Left lung (tissue), 10 donors: Measurements from ENCODE around the gene ZNF787. TPM values are rescaled to one million over a fixed set of nuclear protein-coding genes. Genes with fewer than 3 reads are reported as not detected.

ENCODE experiments used
- ATAC-seq: fragments of 200-7000 bp; cut with Tn5 transposase; one replicate; pipeline ENCODE4 v1.9.1; 2020; ENCODE audit warnings: moderate library complexity
- DNase-seq, 4 donors: peaks; one replicate each; pipeline ENCODE4 v3.0.0-alpha.2; 2013 to 2020
- H3K27ac ChIP-seq, 2 donors: fragments of 200-600 bp; sonication (generic) in 1 of 2; one replicate each; pipeline versions ENCODE4 v1.5.0 to v1.8.0; 2020 to 2021
- H3K27me3 ChIP-seq, 2 donors: fragments of 200-600 bp; sonication (generic) in 1 of 2; one replicate each; pipeline versions ENCODE4 v1.5.0 to v1.8.0; 2020 to 2021
- H3K36me3 ChIP-seq, 2 donors: fragments of 200-600 bp; sonication (generic) in 1 of 2; one replicate each; pipeline versions ENCODE4 v1.5.0 to v1.8.0; 2020 to 2021
- H3K4me1 ChIP-seq, 2 donors: fragments of 200-600 bp; one replicate each; pipeline ENCODE4 v1.8.0; 2021
- H3K4me3 ChIP-seq, 2 donors: fragments of 200-600 bp; sonication (generic) in 1 of 2; one replicate each; pipeline versions ENCODE4 v1.5.0 to v1.8.0; 2020 to 2021; ENCODE audit warnings: mild to moderate bottlenecking in 1 of 2
- H3K9me3 ChIP-seq, 2 donors: fragments of 200-600 bp; sonication (generic) in 1 of 2; one replicate each; pipeline versions ENCODE4 v1.5.0 to v1.8.0; 2020 to 2021
- CTCF ChIP-seq, 2 donors: fragments of 200-600 bp; sonication (generic) in 1 of 2; IDR thresholded peaks; one replicate each; pipeline versions ENCODE4 v1.5.0 to v1.8.0; 2021; ENCODE audit warnings: antibody characterized with exemption in 2 of 2
- intact Hi-C, 2 donors: fragments of 100-400 bp; cut with DNase I; formaldehyde crosslinking; loops; one replicate each; pipeline versions ENCODE4 v1.11.2 to v1.14.2; 2022
- polyA plus RNA-seq, 6 donors: library from polyadenylated mRNA; unstranded; fragments of 120-200 nt; gene quantifications; one replicate each; pipeline ENCODE4 v1.2.1, GENCODE V29; 2013; ENCODE audit not compliant: insufficient read length in 6 of 6
- total RNA-seq, 2 donors: library from RNA; stranded (reverse); fragmentation: NEBNext Ultra II Directional; extraction: Animal tissue kit (Norgen Biotek cat#: 25700); gene quantifications; one replicate each; pipeline ENCODE4 v1.2.1, GENCODE V29; 2021
- donor health status: DM: no; HTN: yes; CAD: no.
- donor health status: DM: no; HTN: no; CAD: no.

Gene ZNF787
- total and polyA plus RNA-seq, 8 donors: 11.0 to 44.6 (median 19.3) TPM

GRCh38 chr19:56126983-56127780, 6.1 kb upstream of the ZNF787 start:
- no peaks in the 10 kb centered on the region for H3K27me3 ChIP-seq
- H3K9me3 ChIP-seq: no peaks in the 10 kb centered on the region
- no peak for TF ChIP-seq CTCF (IDR thresholded peaks at IDR 0.05)
- ATAC-seq (no peak), DNase-seq (peak in 1 of 4 donors; percentile 51)
- H3K4me1 ChIP-seq: peaks cover 0 to 12% of the 10 kb centered on the region in 2 donors
- no peak overlapping the region for H3K4me3 ChIP-seq
- no peaks in the 10 kb centered on the region for H3K36me3 ChIP-seq
- intact Hi-C loops: no loop called here
- H3K27ac ChIP-seq: no peak overlapping the region

GRCh38 chr19:56125806-56126590, 4.9 kb upstream of the ZNF787 start:
- ATAC-seq: no peak
- Histone ChIP-seq H3K27me3 (no peaks in the 10 kb centered on the region), H3K27ac (no peak overlapping the region), H3K9me3 (no peaks in the 10 kb centered on the region), H3K36me3 (no peaks in the 10 kb centered on the region), H3K4me1 (peaks cover 5 to 9% of the 10 kb centered on the region in 2 donors), H3K4me3 (no peak overlapping the region)
- no peak for TF ChIP-seq CTCF (IDR thresholded peaks at IDR 0.05)
- intact Hi-C loops: no loop called here
- peak in 1 of 4 donors; percentile 66 for DNase-seq

GRCh38 chr19:56124578-56124977, 3.5 kb upstream of the ZNF787 start:
- H3K4me3 ChIP-seq: no peak overlapping the region
- no peaks in the 10 kb centered on the region for H3K36me3 ChIP-seq
- H3K27ac ChIP-seq: no peak overlapping the region
- no peaks in the 10 kb centered on the region for H3K9me3 ChIP-seq
- H3K27me3 ChIP-seq: no peaks in the 10 kb centered on the region
- intact Hi-C loops: no loop called here
- DNase-seq: no peak
- H3K4me1 ChIP-seq: peaks cover 9 to 14% of the 10 kb centered on the region in 2 donors
- no peak for TF ChIP-seq CTCF (IDR thresholded peaks at IDR 0.05)
- ATAC-seq: no peak

- no peaks in the 10 kb centered on the region for H3K9me3 ChIP-seq
- intact Hi-C loops: no loop called here
- peaks cover 20 to 26% of the 10 kb centered on the region in 2 donors for H3K4me1 ChIP-seq
- no peak for ATAC-seq
- H3K4me3 ChIP-seq: no peak overlapping the region
- H3K27ac ChIP-seq: no peak overlapping the region
- TF ChIP-seq CTCF (IDR thresholded peaks at IDR 0.05): no peak
- peak in 1 of 4 donors; percentile 40 for DNase-seq
- peaks cover 0 to under 1% of the 10 kb centered on the region in 2 donors for H3K36me3 ChIP-seq
- no peaks in the 10 kb centered on the region for H3K27me3 ChIP-seq
Measured at GRCh38 chr19:56123266-56123891, 2.3 kb upstream of the ZNF787 start.
